ENCODE data around the gene DSP.

DNA sequence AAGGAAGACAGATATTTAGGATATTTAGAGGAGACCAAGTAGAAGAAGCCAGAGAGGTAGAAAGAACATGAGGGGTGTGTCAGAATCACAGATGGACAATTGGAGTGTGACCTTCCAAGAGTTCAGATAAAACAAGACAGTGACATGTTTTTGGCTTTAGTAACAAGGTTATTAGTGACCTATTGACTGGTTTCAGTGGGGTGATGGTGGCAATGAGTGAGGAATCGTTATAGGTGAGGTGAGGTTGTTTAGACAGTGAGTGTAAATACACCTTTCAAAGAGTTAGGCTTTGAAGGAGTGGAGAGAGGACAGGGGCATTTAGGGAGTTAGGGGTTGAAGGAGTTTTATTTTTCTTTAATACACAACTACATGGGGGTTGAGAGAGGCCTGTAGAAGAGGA lies 51.8 kb downstream of the DSP start:
- TF ChIP-seq EZH2phosphoT487 (IDR thresholded peaks at IDR 0.05; ENCODE audit: unreplicated experiment), result no peak
- TF ChIP-seq, protein P1, sequence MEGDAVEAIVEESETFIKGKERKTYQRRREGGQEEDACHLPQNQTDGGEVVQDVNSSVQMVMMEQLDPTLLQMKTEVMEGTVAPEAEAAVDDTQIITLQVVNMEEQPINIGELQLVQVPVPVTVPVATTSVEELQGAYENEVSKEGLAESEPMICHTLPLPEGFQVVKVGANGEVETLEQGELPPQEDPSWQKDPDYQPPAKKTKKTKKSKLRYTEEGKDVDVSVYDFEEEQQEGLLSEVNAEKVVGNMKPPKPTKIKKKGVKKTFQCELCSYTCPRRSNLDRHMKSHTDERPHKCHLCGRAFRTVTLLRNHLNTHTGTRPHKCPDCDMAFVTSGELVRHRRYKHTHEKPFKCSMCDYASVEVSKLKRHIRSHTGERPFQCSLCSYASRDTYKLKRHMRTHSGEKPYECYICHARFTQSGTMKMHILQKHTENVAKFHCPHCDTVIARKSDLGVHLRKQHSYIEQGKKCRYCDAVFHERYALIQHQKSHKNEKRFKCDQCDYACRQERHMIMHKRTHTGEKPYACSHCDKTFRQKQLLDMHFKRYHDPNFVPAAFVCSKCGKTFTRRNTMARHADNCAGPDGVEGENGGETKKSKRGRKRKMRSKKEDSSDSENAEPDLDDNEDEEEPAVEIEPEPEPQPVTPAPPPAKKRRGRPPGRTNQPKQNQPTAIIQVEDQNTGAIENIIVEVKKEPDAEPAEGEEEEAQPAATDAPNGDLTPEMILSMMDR (conservative IDR thresholded peaks at IDR 0.05; ENCODE audit: low read depth in 2 of 2), result no peak
- TF ChIP-seq JUNB (IDR thresholded peaks at IDR 0.05; ENCODE audit: unreplicated experiment), result no peak

Data from GM23338 (cell line).